Measurements from ENCODE around the gene GALNT6.
"Not testable (repeated sequence)": the region's sequence is repeated elsewhere in the genome, so short reads cannot be mapped to it uniquely, and the experiment has no call there.

The GALNT6 gene

GRCh38 chr12:51320311-51320694 lies 70.9 kb downstream of the GALNT6 start:
- FAIRE-seq, result no peak

- FAIRE-seq, result no peak
These were observed 72.2 kb downstream of the GALNT6 start for GRCh38 chr12:51318846-51319599.

GRCh38 chr12:51318057-51318806 lies 73.0 kb downstream of the GALNT6 start:
- FAIRE-seq, result not testable (repeated sequence)

GRCh38 chr12:51311389-51311788 lies 79.8 kb downstream of the GALNT6 start:
- no peak for FAIRE-seq

- no peak for FAIRE-seq
These were observed 83.3 kb downstream of the GALNT6 start for GRCh38 chr12:51307655-51308593.

GRCh38 chr12:51306507-51306906 lies 84.7 kb downstream of the GALNT6 start:
- no peak for FAIRE-seq

Data from colon (tissue), 2 donors.